Astrocyte (in vitro differentiated cells and primary cell): ENCODE results near the gene RSAD1. TPM values are rescaled to one million over a fixed set of nuclear protein-coding genes. Genes with fewer than 3 reads are reported as not detected.

Experiments
- DNase-seq: peaks from one replicate; pipeline ENCODE4 v3.0.0-alpha.2; 2010; ENCODE audit warnings: low read depth
- FAIRE-seq: peaks from 2 replicates; lab custom pipeline; 2011; peaks lifted over from hg19 to GRCh38; lab: Jason Lieb, UNC
- H2AFZ ChIP-seq: 2 replicates; pipeline ENCODE4 v1.6.0; 2012; ENCODE audit warnings: low read depth, low read length, inconsistent platforms
- H3K27ac ChIP-seq: 2 replicates; pipeline ENCODE4 v1.5.1; 2011; ENCODE audit warnings: low read depth, low read length, inconsistent platforms
- H3K27me3 ChIP-seq: 2 replicates; pipeline ENCODE4 v1.6.0; 2011; ENCODE audit warnings: low read length, inconsistent platforms; ENCODE audit not compliant: insufficient read depth
- H3K36me3 ChIP-seq: 2 replicates; pipeline ENCODE4 v1.5.1; 2011; ENCODE audit warnings: low read length, inconsistent platforms; ENCODE audit not compliant: insufficient read depth
- H3K4me1 ChIP-seq: 2 replicates; pipeline ENCODE4 v1.5.1; 2011; ENCODE audit warnings: low read length, inconsistent platforms; ENCODE audit not compliant: insufficient read depth
- H3K4me2 ChIP-seq: 2 replicates; pipeline ENCODE4 v1.6.0; 2012; ENCODE audit warnings: low read length, inconsistent platforms
- H3K4me3 ChIP-seq: 2 replicates; pipeline ENCODE4 v1.5.1; 2011; ENCODE audit warnings: low read depth, mild to moderate bottlenecking, low read length, inconsistent platforms; ENCODE audit not compliant: insufficient read depth
- H3K79me2 ChIP-seq: 2 replicates; pipeline ENCODE4 v1.6.0; 2012; ENCODE audit warnings: mild to moderate bottlenecking, low read length, inconsistent platforms; ENCODE audit not compliant: insufficient read depth
- H3K9ac ChIP-seq: 2 replicates; pipeline ENCODE4 v1.6.0; 2012; ENCODE audit warnings: mild to moderate bottlenecking, low read length, inconsistent platforms
- H3K9me3 ChIP-seq: 2 replicates; pipeline ENCODE4 v1.5.1; 2012; ENCODE audit warnings: low read depth, mild to moderate bottlenecking, low read length, inconsistent platforms; ENCODE audit not compliant: insufficient read depth
- H4K20me1 ChIP-seq: 2 replicates; pipeline ENCODE4 v1.6.0; 2012; ENCODE audit warnings: low read length, inconsistent platforms; ENCODE audit not compliant: insufficient read depth
- H3K27ac Mint-ChIP-seq: one replicate; pipeline ENCODE4 v1.8.0; 2021; ENCODE audit warnings: mild to moderate bottlenecking, mixed read lengths; ENCODE audit not compliant: unreplicated experiment
- H3K27me3 Mint-ChIP-seq: one replicate; pipeline ENCODE4 v1.8.0; 2021; ENCODE audit warnings: low read depth, mixed read lengths; ENCODE audit not compliant: unreplicated experiment
- H3K36me3 Mint-ChIP-seq: one replicate; pipeline ENCODE4 v1.8.0; 2021; ENCODE audit warnings: low read depth, mixed read lengths; ENCODE audit not compliant: unreplicated experiment
- H3K4me1 Mint-ChIP-seq: one replicate; pipeline ENCODE4 v1.8.0; 2021; ENCODE audit warnings: low read depth, mixed read lengths; ENCODE audit not compliant: unreplicated experiment
- H3K4me3 Mint-ChIP-seq: one replicate; pipeline ENCODE4 v1.8.0; 2021; ENCODE audit warnings: mild to moderate bottlenecking, moderate library complexity, mixed read lengths; ENCODE audit not compliant: unreplicated experiment
- H3K9me3 Mint-ChIP-seq: one replicate; pipeline ENCODE4 v1.8.0; 2021; ENCODE audit warnings: mild to moderate bottlenecking, mixed read lengths; ENCODE audit not compliant: unreplicated experiment
- CTCF ChIP-seq: IDR thresholded peaks from 2 replicates; pipeline ENCODE4 v1.5.1; 2011; ENCODE audit warnings: low read depth, mild to moderate bottlenecking, inconsistent platforms, low read length, moderate library complexity; ENCODE audit not compliant: insufficient read depth
- EZH2 ChIP-seq: IDR thresholded peaks from 2 replicates; pipeline ENCODE4 v1.6.1; 2012; ENCODE audit warnings: mild to moderate bottlenecking, low read length, inconsistent platforms; ENCODE audit not compliant: insufficient read depth
- total RNA-seq: library from RNA; stranded (reverse); gene quantifications from 2 replicates; pipeline ENCODE4 v1.2.1, GENCODE V29; 2021

The RSAD1 gene
- total RNA-seq, 1 donor from 2014 or later = 18.8 TPM

GRCh38 chr17:50444841-50445715 is 33.6 kb upstream of the RSAD1 start:
- Histone ChIP-seq H3K36me3 (no peaks in the 10 kb centered on the region), H3K27me3 (no peaks in the 10 kb centered on the region), H3K79me2 (no peaks in the 10 kb centered on the region), H3K4me3 (no peak overlapping the region), H3K4me2 (no peak overlapping the region), H3K4me1 (no peaks in the 10 kb centered on the region), H3K27ac (no peak overlapping the region), H2AFZ (no peak overlapping the region), H3K9me3 (no peaks in the 10 kb centered on the region), H3K9ac (no peak overlapping the region), H4K20me1 (no peaks in the 10 kb centered on the region)
- no peaks in the 10 kb centered on the region for H3K27me3 Mint-ChIP-seq
- no peak overlapping the region for H3K4me3 Mint-ChIP-seq
- no peak overlapping the region for H3K27ac Mint-ChIP-seq
- no peak for FAIRE-seq
- DNase-seq = no peak
- TF ChIP-seq EZH2 = no peak
- TF ChIP-seq CTCF = no peak
- H3K36me3 Mint-ChIP-seq = no peaks in the 10 kb centered on the region
- H3K4me1 Mint-ChIP-seq = peaks cover 2% of the 10 kb centered on the region
- no peaks in the 10 kb centered on the region for H3K9me3 Mint-ChIP-seq

- Histone ChIP-seq H2AFZ (no peak overlapping the region), H3K27me3 (no peaks in the 10 kb centered on the region), H3K4me2 (no peak overlapping the region), H3K9me3 (no peaks in the 10 kb centered on the region), H3K36me3 (no peaks in the 10 kb centered on the region), H3K79me2 (no peaks in the 10 kb centered on the region), H3K4me1 (no peaks in the 10 kb centered on the region), H3K4me3 (no peak overlapping the region), H3K27ac (no peak overlapping the region), H3K9ac (no peak overlapping the region), H4K20me1 (no peaks in the 10 kb centered on the region)
- Mint-ChIP-seq H3K4me3 (no peak overlapping the region), H3K9me3 (no peaks in the 10 kb centered on the region), H3K27ac (no peak overlapping the region), H3K36me3 (peaks cover 2% of the 10 kb centered on the region), H3K27me3 (no peaks in the 10 kb centered on the region), H3K4me1 (peaks cover 2% of the 10 kb centered on the region)
- FAIRE-seq (no peak), DNase-seq (no peak)
- TF ChIP-seq CTCF (no peak), EZH2 (no peak)
Observed at GRCh38 chr17:50445730-50446325, 32.8 kb upstream of the RSAD1 start.
